Progenitor cell of endocrine pancreas (in vitro differentiated cells): ENCODE results near the gene BBS9. TPM values are rescaled to one million over a fixed set of nuclear protein-coding genes. Genes with fewer than 3 reads are reported as not detected.

Experiments
- DNase-seq: peaks from one replicate; pipeline ENCODE4 v3.0.0; 2021; ENCODE audit warnings: low spot score; ENCODE audit not compliant: unreplicated experiment
- H3K27ac Mint-ChIP-seq: 2 replicates; pipeline ENCODE4 v1.8.0; 2021; ENCODE audit warnings: mild to moderate bottlenecking, moderate library complexity, mixed read lengths
- H3K27me3 Mint-ChIP-seq: 2 replicates; pipeline ENCODE4 v1.8.0; 2021; ENCODE audit warnings: mixed read lengths
- H3K36me3 Mint-ChIP-seq: 2 replicates; pipeline ENCODE4 v1.8.0; 2022; ENCODE audit warnings: mixed read lengths; ENCODE audit not compliant: insufficient read depth
- H3K4me1 Mint-ChIP-seq: 2 replicates; pipeline ENCODE4 v1.8.0; 2021; ENCODE audit warnings: low read depth, mixed read lengths
- H3K4me3 Mint-ChIP-seq: 2 replicates; pipeline ENCODE4 v1.8.0; 2021; ENCODE audit warnings: low read depth, mild to moderate bottlenecking, moderate library complexity, mixed read lengths
- H3K9me3 Mint-ChIP-seq: 2 replicates; pipeline ENCODE4 v1.8.0; 2021; ENCODE audit warnings: low read depth, mixed read lengths
- CTCF ChIP-seq: fragments of 200-600 bp; sonication (generic); IDR thresholded peaks from one replicate; pipeline ENCODE4 v1.5.0; 2021; ENCODE audit warnings: antibody characterized with exemption, mild to moderate bottlenecking; ENCODE audit not compliant: unreplicated experiment
- total RNA-seq: library from RNA; stranded (reverse); gene quantifications from 2 replicates; pipeline ENCODE4 v1.2.1, GENCODE V29; 2021

Gene BBS9
- total RNA-seq, 1 donor from 2014 or later: 25.5 TPM

- DNase-seq: no peak
- H3K36me3 Mint-ChIP-seq: no peaks in the 10 kb centered on the region
- no peak for TF ChIP-seq CTCF
- H3K27ac Mint-ChIP-seq: no peak overlapping the region
- H3K9me3 Mint-ChIP-seq: no peaks in the 10 kb centered on the region
- peaks cover 6% of the 10 kb centered on the region for H3K4me1 Mint-ChIP-seq
- no peak overlapping the region for H3K4me3 Mint-ChIP-seq
- no peaks in the 10 kb centered on the region for H3K27me3 Mint-ChIP-seq
Measured at GRCh38 chr7:33639552-33640197, 510.3 kb downstream of the BBS9 start.

- no peak overlapping the region for H3K27ac Mint-ChIP-seq
- peaks cover 6% of the 10 kb centered on the region for H3K4me1 Mint-ChIP-seq
- H3K36me3 Mint-ChIP-seq: no peaks in the 10 kb centered on the region
- no peak for DNase-seq
- no peak for TF ChIP-seq CTCF
- H3K27me3 Mint-ChIP-seq: no peaks in the 10 kb centered on the region
- H3K9me3 Mint-ChIP-seq: no peaks in the 10 kb centered on the region
- H3K4me3 Mint-ChIP-seq: no peak overlapping the region
Measured at GRCh38 chr7:33640741-33641140, 511.4 kb downstream of the BBS9 start.

- Mint-ChIP-seq H3K36me3 (no peaks in the 10 kb centered on the region), H3K27me3 (no peaks in the 10 kb centered on the region), H3K4me3 (no peak overlapping the region), H3K4me1 (peaks cover 6% of the 10 kb centered on the region), H3K27ac (no peak overlapping the region), H3K9me3 (no peaks in the 10 kb centered on the region)
- no peak for TF ChIP-seq CTCF
- DNase-seq: no peak
Measured at GRCh38 chr7:33642312-33642711, 512.9 kb downstream of the BBS9 start.

DNA sequence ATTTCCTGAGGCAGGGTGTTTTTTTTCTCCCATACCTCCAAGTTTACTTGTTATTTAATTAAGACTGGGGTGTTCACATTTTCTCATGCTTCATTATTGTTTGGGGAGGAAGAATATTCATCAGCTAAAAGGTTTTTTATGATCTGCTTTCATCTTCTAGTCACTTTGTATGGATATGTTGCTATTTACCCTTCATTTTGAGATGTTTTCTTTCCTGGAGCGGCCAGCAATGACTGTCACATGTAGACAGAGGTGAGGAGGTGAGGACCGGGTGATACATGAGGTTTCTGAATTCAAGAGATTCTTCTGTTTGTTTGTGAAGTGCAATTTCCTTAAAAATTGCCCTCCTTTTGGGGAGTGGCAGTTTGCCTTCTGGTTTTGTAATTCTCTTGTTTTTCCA is 514.2 kb downstream of the BBS9 start:
- Mint-ChIP-seq H3K4me1 (peaks cover 6% of the 10 kb centered on the region), H3K4me3 (no peak overlapping the region), H3K27ac (no peak overlapping the region), H3K27me3 (no peaks in the 10 kb centered on the region), H3K36me3 (peaks cover 1% of the 10 kb centered on the region), H3K9me3 (peaks cover 4% of the 10 kb centered on the region)
- no peak for DNase-seq
- TF ChIP-seq CTCF: no peak

DNA sequence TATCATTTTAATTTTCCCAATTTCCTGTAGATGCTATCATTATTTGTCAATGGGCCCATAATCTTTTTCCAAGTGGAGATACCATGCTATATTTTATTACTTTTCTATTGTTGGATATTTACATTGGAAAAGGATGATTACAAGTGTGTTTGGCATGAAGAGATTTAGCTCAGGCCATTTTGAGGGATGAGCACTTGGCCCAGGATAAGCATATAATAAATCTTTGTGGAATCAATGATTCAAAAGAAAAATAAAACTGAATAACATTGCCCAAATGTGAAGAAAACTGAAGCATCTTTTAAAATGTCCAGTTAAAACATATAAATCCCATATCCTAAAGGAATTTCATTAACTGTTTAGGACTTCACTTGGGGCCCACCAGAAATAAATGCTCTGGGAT is 515.1 kb downstream of the BBS9 start:
- H3K9me3 Mint-ChIP-seq: peaks cover 4% of the 10 kb centered on the region
- peaks cover 1% of the 10 kb centered on the region for H3K36me3 Mint-ChIP-seq
- TF ChIP-seq CTCF: no peak
- H3K4me3 Mint-ChIP-seq: no peak overlapping the region
- H3K27ac Mint-ChIP-seq: no peak overlapping the region
- H3K4me1 Mint-ChIP-seq: peaks cover 5% of the 10 kb centered on the region
- no peaks in the 10 kb centered on the region for H3K27me3 Mint-ChIP-seq
- DNase-seq: no peak
